Mesenchymal stem cell (in vitro differentiated cells and primary cell): ENCODE results near the gene LAPTM5.
A peak's percentile ranks its signal among the peaks of the same experiment; 100 is the strongest.

Experiments used
- DNase-seq: peaks from one replicate; pipeline ENCODE4 v3.0.0-alpha.2; 2013
- H2AFZ ChIP-seq: one replicate; pipeline ENCODE4 v1.6.1; 2013; ENCODE audit warnings: low read depth, mild to moderate bottlenecking, control low read depth, inconsistent platforms, low read length, moderate library complexity
- H2AK5ac ChIP-seq: 2 replicates; pipeline ENCODE4 v1.6.1; 2013; ENCODE audit warnings: low read length, moderate library complexity, mild to moderate bottlenecking, inconsistent platforms; ENCODE audit not compliant: severe bottlenecking
- H2BK120ac ChIP-seq: one replicate; pipeline ENCODE4 v1.6.1; 2013; ENCODE audit warnings: low read depth, mild to moderate bottlenecking, inconsistent platforms, low read length, moderate library complexity
- H2BK12ac ChIP-seq, 2 experiments: one replicate each; pipeline ENCODE4 v1.6.1; 2013; ENCODE audit warnings: inconsistent platforms in 2 of 2, low read length in 2 of 2, mild to moderate bottlenecking in 2 of 2, moderate library complexity in 2 of 2, control low read depth in 1 of 2
- H2BK15ac ChIP-seq: one replicate; pipeline ENCODE4 v1.6.1; 2013; ENCODE audit warnings: mild to moderate bottlenecking, low read depth, inconsistent platforms; ENCODE audit not compliant: poor library complexity, severe bottlenecking
- H2BK5ac ChIP-seq: 2 replicates; pipeline ENCODE4 v1.6.1; 2013; ENCODE audit warnings: low read depth, mild to moderate bottlenecking, low read length, control low read depth, inconsistent platforms; ENCODE audit not compliant: poor library complexity, severe bottlenecking
- H3K14ac ChIP-seq, 2 experiments: one replicate each; pipeline ENCODE4 v1.6.1; 2013; ENCODE audit warnings: inconsistent platforms in 2 of 2, low read length in 2 of 2, control low read depth in 1 of 2, mild to moderate bottlenecking in 1 of 2, moderate library complexity in 1 of 2
- H3K18ac ChIP-seq, 2 experiments: one replicate each; pipeline ENCODE4 v1.6.1; 2013; ENCODE audit warnings: inconsistent platforms in 2 of 2, low read length in 2 of 2, control low read depth in 1 of 2, low read depth in 1 of 2, mild to moderate bottlenecking in 1 of 2
- H3K23ac ChIP-seq, 2 experiments: one replicate each; pipeline ENCODE4 v1.6.1; 2013; ENCODE audit warnings: inconsistent platforms in 2 of 2, low read length in 2 of 2, mild to moderate bottlenecking in 2 of 2, moderate library complexity in 2 of 2, control low read depth in 1 of 2
- H3K27ac ChIP-seq: 2 replicates; pipeline ENCODE4 v1.5.1; 2013; ENCODE audit warnings: mild to moderate bottlenecking, moderate library complexity, low read length, control low read depth, inconsistent platforms; ENCODE audit not compliant: poor library complexity, severe bottlenecking
- H3K27me3 ChIP-seq, 2 experiments: 2 replicates each; pipeline versions ENCODE4 v1.6.1 to v1.7.0; 2013; ENCODE audit warnings: low read length in 2 of 2, mild to moderate bottlenecking in 2 of 2, moderate library complexity in 2 of 2, control low read depth in 1 of 2, inconsistent platforms in 1 of 2; ENCODE audit not compliant: control insufficient read depth in 1 of 2, insufficient read depth in 1 of 2
- H3K36me3 ChIP-seq, 2 experiments: 2 replicates each; pipeline versions ENCODE4 v1.6.1 to v1.7.0; 2013; ENCODE audit warnings: low read length in 2 of 2, control low read depth in 1 of 2, inconsistent platforms in 1 of 2, low read depth in 1 of 2, mild to moderate bottlenecking in 1 of 2; ENCODE audit not compliant: insufficient read depth in 2 of 2, control insufficient read depth in 1 of 2
- H3K4ac ChIP-seq, 2 experiments: one replicate each; pipeline ENCODE4 v1.6.1; 2013; ENCODE audit warnings: inconsistent platforms in 2 of 2, low read length in 2 of 2, mild to moderate bottlenecking in 2 of 2, moderate library complexity in 2 of 2, control low read depth in 1 of 2, low read depth in 1 of 2
- H3K4me1 ChIP-seq: 2 replicates; pipeline ENCODE4 v1.6.1; 2013; ENCODE audit warnings: low read depth, low read length, control low read depth; ENCODE audit not compliant: control insufficient read depth, insufficient read depth
- H3K4me2 ChIP-seq: 2 replicates; pipeline ENCODE4 v1.6.1; 2013; ENCODE audit warnings: low read length, mild to moderate bottlenecking, inconsistent platforms; ENCODE audit not compliant: poor library complexity, severe bottlenecking
- H3K4me3 ChIP-seq, 2 experiments: 2 replicates each; pipeline versions ENCODE4 v1.5.1 to v1.7.0; 2013; ENCODE audit warnings: low read length in 2 of 2, mild to moderate bottlenecking in 2 of 2, control low read depth in 1 of 2, low read depth in 1 of 2; ENCODE audit not compliant: insufficient read depth in 1 of 2
- H3K79me1 ChIP-seq: replicated peaks from 2 replicates; pipeline ENCODE4 v1.6.1; 2013; ENCODE audit warnings: mild to moderate bottlenecking, control low read depth, low read length, inconsistent platforms; ENCODE audit not compliant: poor library complexity, severe bottlenecking
- H3K9ac ChIP-seq: 2 replicates; pipeline ENCODE4 v1.7.0; 2013; ENCODE audit warnings: mild to moderate bottlenecking, low read length, moderate library complexity
- H3K9me3 ChIP-seq: 2 replicates; pipeline ENCODE4 v1.7.0; 2013; ENCODE audit warnings: mild to moderate bottlenecking, low read length; ENCODE audit not compliant: control insufficient read depth
- H4K8ac ChIP-seq: one replicate; pipeline ENCODE4 v1.6.1; 2013; ENCODE audit warnings: inconsistent platforms, mild to moderate bottlenecking, low read length, moderate library complexity
- H4K91ac ChIP-seq: one replicate; pipeline ENCODE4 v1.6.1; 2013; ENCODE audit warnings: mild to moderate bottlenecking, low read length, inconsistent platforms
- WGBS: methylation state at CpG from one replicate; pipeline ENCODE4 v1.1.7; 2013; ENCODE audit warnings: mixed read lengths; 5-methylcytosine and 5-hydroxymethylcytosine counted together

The LAPTM5 gene

DNA sequence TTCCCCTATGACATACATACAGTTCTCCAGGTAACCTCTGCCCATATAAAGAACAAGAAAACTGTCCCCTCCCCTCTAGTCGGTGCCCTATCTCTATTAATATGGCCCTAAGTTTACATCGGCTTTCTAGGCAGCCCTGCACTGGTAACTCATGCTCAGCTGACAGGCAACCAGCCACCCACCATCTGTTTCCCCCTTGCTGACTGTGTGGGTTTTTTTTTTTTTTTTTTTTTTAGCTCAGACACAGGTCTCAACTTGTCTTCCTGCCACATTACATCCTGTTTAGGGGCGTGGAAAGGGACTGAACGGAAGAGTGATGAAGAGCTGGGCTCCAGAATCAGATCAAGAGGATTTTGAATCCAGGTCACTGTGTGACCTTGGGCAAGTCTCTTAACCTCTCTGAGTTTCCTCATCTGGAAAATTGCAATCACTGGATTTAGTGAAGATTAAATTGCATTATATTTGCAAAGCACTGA is 14.0 kb downstream of the LAPTM5 start:
- WGBS, result 72% methylated on average over 4 of the region's 4 CpGs
- H3K9me3 ChIP-seq, result no peaks in the 10 kb centered on the region
- no peak overlapping the region for H4K91ac ChIP-seq
- H3K79me1 ChIP-seq, result no peaks in the 10 kb centered on the region
- H2BK12ac ChIP-seq, result no peak overlapping the region
- no peak overlapping the region for H3K27ac ChIP-seq
- peaks cover 0 to 44% of the 10 kb centered on the region in 2 experiments for H3K27me3 ChIP-seq
- no peak overlapping the region for H2BK15ac ChIP-seq
- no peak overlapping the region for H3K14ac ChIP-seq
- no peak overlapping the region for H3K4me3 ChIP-seq
- H3K4me1 ChIP-seq, result peaks cover 23% of the 10 kb centered on the region
- no peak overlapping the region for H2BK5ac ChIP-seq
- H3K9ac ChIP-seq, result no peak overlapping the region
- H4K8ac ChIP-seq, result no peak overlapping the region
- no peak overlapping the region for H3K4ac ChIP-seq
- no peaks in the 10 kb centered on the region for H3K36me3 ChIP-seq
- no peak overlapping the region for H2AK5ac ChIP-seq
- no peak overlapping the region for H2BK120ac ChIP-seq
- H3K4me2 ChIP-seq, result no peak overlapping the region
- no peak overlapping the region for H3K23ac ChIP-seq
- DNase-seq, result no peak
- H2AFZ ChIP-seq, result no peak overlapping the region
- no peak overlapping the region for H3K18ac ChIP-seq

DNA sequence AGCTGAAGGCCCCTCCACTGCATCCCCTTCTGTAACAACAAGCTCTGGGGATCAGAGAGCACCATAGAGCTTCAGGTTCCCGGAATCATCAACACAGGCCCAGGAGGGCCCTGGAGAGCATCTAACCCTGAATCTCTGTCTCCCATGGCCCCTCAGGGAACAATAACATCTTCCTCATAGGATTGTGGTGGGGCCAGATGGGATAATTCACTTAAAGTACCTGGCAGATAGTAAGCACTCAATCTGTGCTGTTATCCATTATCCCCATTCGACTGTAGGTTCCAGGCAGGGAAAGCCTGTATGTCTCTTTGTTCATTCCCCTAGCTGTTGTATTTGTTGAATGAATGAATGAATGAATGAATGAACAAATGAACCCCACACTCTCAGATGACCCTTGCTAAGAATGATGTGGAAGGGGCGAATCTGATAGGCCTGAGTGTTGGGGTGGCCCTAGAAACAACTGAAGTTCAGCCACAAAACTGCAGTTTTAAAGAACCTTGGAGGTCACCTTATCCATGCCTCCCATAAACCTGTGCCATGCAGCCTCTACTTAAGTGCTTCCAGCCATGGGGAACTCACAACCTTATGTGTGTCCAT is 14.5 kb downstream of the LAPTM5 start:
- 72% methylated on average over 3 of the region's 3 CpGs for WGBS

GRCh38 chr1:30742300-30742962 is 15.1 kb downstream of the LAPTM5 start:
- Histone ChIP-seq H2AK5ac (peak overlapping the region; percentile 16), H3K27ac (no peak overlapping the region), H3K4me1 (peaks cover 17% of the 10 kb centered on the region), H4K8ac (no peak overlapping the region), H2BK15ac (no peak overlapping the region), H3K18ac (no peak overlapping the region), H3K36me3 (no peaks in the 10 kb centered on the region), H3K23ac (no peak overlapping the region), H3K4me2 (no peak overlapping the region), H3K9ac (no peak overlapping the region), H2AFZ (no peak overlapping the region), H4K91ac (no peak overlapping the region), H3K9me3 (peaks cover 6% of the 10 kb centered on the region), H3K4me3 (no peak overlapping the region), H2BK12ac (no peak overlapping the region), H3K14ac (no peak overlapping the region), H2BK120ac (no peak overlapping the region), H3K4ac (no peak overlapping the region), H3K79me1 (no peaks in the 10 kb centered on the region), H2BK5ac (no peak overlapping the region), H3K27me3 (peaks cover 0 to 49% of the 10 kb centered on the region in 2 experiments)
- 84% methylated on average over 11 of the region's 11 CpGs for WGBS
- no peak for DNase-seq

More for the DNA sequence above, 14.5 kb downstream of the LAPTM5 start:
- Histone ChIP-seq H2BK5ac (no peak overlapping the region), H3K9ac (no peak overlapping the region), H2BK15ac (no peak overlapping the region), H2BK12ac (no peak overlapping the region), H3K4ac (no peak overlapping the region), H2AFZ (no peak overlapping the region), H4K91ac (no peak overlapping the region), H3K27ac (no peak overlapping the region), H3K4me2 (no peak overlapping the region), H3K27me3 (peaks cover 0 to 50% of the 10 kb centered on the region in 2 experiments), H3K4me3 (no peak overlapping the region), H2AK5ac (peak overlapping the region; percentile 16), H3K9me3 (peaks cover 5% of the 10 kb centered on the region), H3K23ac (no peak overlapping the region), H3K79me1 (no peaks in the 10 kb centered on the region), H4K8ac (no peak overlapping the region), H3K4me1 (peaks cover 18% of the 10 kb centered on the region), H3K14ac (no peak overlapping the region), H2BK120ac (no peak overlapping the region), H3K18ac (no peak overlapping the region), H3K36me3 (no peaks in the 10 kb centered on the region)
- no peak for DNase-seq

DNA sequence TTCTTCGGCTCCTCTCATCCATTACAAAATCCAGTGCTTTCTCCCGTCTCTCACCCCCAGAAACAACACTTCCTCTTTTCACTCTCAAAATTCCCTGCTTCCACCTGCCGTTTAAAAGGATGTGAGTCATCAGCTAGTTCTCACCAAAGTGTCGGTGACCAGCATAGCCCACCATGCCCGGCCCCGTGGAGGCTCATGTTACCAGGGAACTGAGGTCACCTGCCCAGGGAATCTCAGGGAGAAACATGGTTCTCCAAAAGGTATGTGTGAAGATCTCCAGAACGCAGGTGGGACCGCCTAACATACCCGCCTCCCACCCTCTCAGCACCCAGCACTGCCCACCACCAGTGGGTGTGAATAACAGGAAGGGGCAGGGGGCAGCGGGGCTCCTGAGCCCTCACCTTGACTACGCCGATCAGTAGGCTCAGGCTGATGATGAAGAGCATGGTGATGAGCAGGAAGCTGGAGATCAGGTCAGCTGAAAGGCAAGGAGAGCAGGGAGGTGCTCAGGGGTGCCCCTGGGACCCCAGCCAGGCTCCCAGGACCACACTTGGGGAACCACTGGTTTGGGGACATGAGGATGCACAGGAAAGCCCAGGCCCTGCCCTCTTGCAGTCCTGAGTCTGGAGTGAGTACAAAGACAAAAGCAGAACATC is 16.2 kb downstream of the LAPTM5 start:
- Histone ChIP-seq H4K91ac (peak overlapping the region; percentile 65), H3K9me3 (peaks cover 6% of the 10 kb centered on the region), H3K36me3 (no peaks in the 10 kb centered on the region), H3K9ac (no peak overlapping the region), H2BK5ac (no peak overlapping the region), H3K4me3 (no peak overlapping the region), H3K79me1 (no peaks in the 10 kb centered on the region), H2BK120ac (no peak overlapping the region), H3K4me2 (no peak overlapping the region), H3K14ac (no peak overlapping the region), H3K27me3 (peaks cover 0 to 53% of the 10 kb centered on the region in 2 experiments), H3K18ac (no peak overlapping the region), H2AFZ (no peak overlapping the region), H2BK15ac (no peak overlapping the region), H3K27ac (no peak overlapping the region), H3K4me1 (peaks cover 11% of the 10 kb centered on the region), H2AK5ac (no peak overlapping the region), H2BK12ac (no peak overlapping the region), H3K23ac (no peak overlapping the region), H4K8ac (no peak overlapping the region), H3K4ac (no peak overlapping the region)
- no peak for DNase-seq
- 55% methylated on average over 11 of the region's 12 CpGs for WGBS
